ENCODE data around the gene BTRC.

- TF ChIP-seq ZFP30 (CRISPR knock-in tag; IDR thresholded peaks at IDR 0.05) (no peak), ESRRG (CRISPR knock-in tag; IDR thresholded peaks at IDR 0.05) (no peak), POU6F1 (CRISPR knock-in tag; IDR thresholded peaks at IDR 0.05; ENCODE audit: borderline replicate concordance, low read depth) (no peak), ARNTL (CRISPR knock-in tag; IDR thresholded peaks at IDR 0.05; ENCODE audit: borderline replicate concordance, low read depth) (no peak), OSR1 (CRISPR knock-in tag; IDR thresholded peaks at IDR 0.05) (no peak), RARB (CRISPR knock-in tag; IDR thresholded peaks at IDR 0.05) (no peak), BACH2 (CRISPR knock-in tag; IDR thresholded peaks at IDR 0.05; ENCODE audit: borderline replicate concordance) (no peak), PATZ1 (CRISPR knock-in tag; IDR thresholded peaks at IDR 0.05; ENCODE audit: borderline replicate concordance) (no peak)
These were observed 223.3 kb downstream of the BTRC start for GRCh38 chr10:101577121-101577871.
